Glomerular visceral epithelial cell (primary cell): ENCODE results near the gene OTX2.

ENCODE experiments used
- DNase-seq: peaks from one replicate; pipeline ENCODE4 v3.0.0-alpha.2; 2016; ENCODE audit errors: extremely low spot score

OTX2 gene

DNA sequence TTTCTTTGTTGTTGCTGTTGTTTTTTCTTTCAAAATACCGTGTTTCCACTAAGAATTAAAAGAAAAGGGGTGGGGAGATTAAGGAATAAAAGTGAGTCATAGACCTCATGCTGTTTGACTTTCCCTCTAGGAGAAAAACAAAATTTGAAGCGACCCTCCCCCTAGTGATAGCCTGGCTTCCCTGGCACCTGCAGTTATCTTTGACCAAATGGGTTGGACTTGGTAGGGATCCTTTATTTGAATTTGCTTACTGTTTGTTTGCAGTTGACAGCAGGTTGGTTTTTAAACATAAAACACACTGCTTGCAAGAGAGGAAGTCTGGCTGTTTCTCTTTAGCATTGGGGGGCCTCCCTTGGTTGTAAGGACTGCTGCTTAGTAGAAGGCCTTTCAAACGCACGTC is 14.0 kb downstream of the OTX2 start:
- no peak for DNase-seq

DNA sequence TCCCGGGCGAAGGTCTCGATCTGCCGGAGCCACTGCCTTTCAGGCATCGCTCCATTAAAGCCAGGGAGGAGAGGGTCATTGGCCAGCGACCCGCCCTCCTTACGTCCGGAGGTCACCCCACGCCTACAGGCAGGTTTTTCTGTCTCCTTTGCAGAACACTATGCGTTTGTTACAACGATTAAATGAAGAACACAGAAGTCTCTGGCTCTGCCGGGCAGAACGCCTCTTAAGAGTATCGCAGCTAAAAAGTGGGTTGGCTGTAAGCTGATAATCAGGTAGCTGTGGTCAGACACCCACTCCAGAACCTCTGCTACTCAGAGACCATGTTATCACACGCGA is 15.0 kb downstream of the OTX2 start:
- DNase-seq = no peak

- no peak for DNase-seq
Observed at GRCh38 chr14:56794557-56795283, 15.6 kb downstream of the OTX2 start.

GRCh38 chr14:56794088-56794556 is 16.2 kb downstream of the OTX2 start:
- no peak for DNase-seq

- no peak for DNase-seq
Observed at GRCh38 chr14:56789955-56790354, 20.3 kb downstream of the OTX2 start.

DNA sequence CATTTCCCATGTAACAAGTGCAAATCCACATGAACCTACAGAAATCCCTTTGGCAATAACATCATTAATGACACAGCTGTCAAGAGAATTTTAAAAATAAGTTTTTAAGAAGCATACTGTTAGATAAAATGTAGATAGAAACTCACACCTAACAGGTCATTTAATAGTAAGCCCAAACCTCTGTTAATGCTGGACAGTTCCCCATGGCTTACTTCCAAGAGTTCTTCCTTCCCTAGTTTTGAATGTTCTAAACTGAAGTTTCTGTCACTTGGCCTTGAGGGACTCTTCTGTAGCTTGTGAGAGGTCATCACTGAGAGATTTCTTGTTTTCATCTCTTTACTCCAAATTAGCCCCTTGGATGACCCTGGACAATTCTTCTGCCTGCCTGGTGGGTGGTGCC is 22.7 kb downstream of the OTX2 start:
- DNase-seq = no peak

DNA sequence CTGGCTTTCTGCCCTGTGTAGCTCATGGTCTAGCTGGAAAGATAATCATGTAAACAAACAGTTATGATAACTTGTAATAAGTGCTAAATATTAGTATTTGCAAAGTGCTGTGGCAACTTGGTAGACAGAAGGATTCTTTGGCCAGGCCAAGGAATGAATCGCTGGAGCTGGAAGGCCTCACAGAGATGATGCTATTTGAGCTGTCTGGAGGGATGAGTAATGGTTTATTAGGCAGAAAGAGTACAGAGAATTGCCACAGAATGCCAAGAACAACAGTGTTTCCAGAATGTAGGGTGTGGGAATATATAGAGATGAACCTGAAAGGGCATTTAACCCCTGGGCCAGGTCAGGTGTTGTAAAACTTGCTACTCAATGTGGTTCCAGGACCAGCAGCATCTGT is 27.6 kb downstream of the OTX2 start:
- no peak for DNase-seq

DNA sequence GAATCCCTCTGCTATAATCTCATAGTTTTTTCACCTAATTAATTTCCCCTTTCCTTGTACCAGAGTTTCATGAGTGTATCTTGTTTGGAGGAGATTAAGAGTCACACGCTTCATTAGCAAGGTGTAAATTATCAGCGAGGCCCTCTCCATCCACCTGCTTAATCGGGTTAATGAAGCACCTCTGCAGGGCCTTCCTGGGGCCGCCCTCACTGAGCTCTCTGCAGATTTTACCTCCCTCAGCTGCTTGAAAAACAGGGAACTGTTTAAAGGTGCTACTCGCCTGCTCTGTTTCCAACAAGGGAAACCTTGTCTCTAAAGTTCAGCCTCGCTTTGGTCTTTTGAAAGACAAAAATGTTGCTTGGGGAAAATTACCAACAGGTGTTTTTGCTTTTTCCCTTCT is 35.8 kb downstream of the OTX2 start:
- no peak for DNase-seq

DNA sequence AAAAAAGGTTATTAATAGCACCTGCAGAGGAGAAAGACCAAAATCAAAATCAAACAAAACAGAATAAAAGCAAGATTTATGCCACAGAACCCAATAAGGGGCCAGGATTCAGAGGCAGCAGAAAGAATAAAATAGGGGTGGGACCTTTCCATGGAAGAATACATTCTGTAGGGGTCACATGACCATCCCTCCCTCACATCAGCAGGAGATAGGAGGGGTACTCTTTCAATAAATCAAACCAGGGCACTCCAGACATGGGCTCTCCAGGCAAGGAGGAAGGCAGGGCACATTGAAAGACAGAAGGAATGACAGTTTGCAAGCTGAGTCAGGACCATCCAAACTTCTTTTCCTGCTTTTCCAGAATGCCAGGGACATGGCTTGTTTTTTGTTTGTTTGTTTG is 39.8 kb downstream of the OTX2 start:
- no peak for DNase-seq

GRCh38 chr14:56760164-56760914 is 49.9 kb downstream of the OTX2 start:
- DNase-seq = no peak

- no peak for DNase-seq
Observed at GRCh38 chr14:56759633-56760032, 50.6 kb downstream of the OTX2 start.

- no peak for DNase-seq
Observed at GRCh38 chr14:56759094-56759493, 51.2 kb downstream of the OTX2 start.

- no peak for DNase-seq
Observed at GRCh38 chr14:56754921-56755320, 55.4 kb downstream of the OTX2 start.

DNA sequence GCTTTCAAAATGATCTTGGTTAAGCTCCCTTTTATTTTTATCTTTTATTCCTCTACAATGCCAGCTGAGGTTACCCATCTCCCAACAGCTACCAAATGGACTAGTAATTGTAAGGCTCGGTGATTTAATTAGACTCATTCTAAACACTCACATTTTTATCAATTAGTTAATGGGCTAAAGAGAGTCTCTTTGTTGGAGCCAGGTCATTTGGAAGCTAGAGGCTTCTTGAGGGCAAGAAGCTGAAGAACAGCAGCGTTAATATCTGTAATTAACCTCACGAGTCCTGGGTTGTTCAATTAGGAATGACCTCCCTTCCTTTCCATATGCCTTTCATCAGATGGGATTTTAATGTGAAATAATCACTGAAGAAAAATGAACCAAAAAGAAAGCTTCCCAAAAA is 56.9 kb downstream of the OTX2 start:
- DNase-seq = no peak

- no peak for DNase-seq
Observed at GRCh38 chr14:56752428-56752827, 57.9 kb downstream of the OTX2 start.

DNA sequence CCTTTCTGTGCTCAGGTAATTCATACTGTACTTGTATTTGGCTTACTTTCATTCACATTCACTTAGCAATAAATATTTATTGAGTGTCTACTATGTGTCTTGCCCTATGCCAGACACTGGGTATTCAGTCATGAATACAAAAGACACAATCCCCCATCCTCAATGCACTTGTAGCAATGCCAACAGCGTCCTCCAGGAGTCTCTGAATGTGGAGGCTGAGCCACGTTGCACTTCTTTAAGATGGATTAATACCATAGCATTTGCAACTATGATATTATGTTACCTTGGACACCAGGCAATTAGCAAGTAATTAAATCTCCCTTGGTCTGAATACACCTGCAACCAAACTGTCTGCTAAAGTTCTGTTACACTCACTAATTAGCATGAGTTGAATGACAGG is 58.8 kb downstream of the OTX2 start:
- no peak for DNase-seq
